Esophagus muscularis mucosa (tissue), 4 donors: ENCODE results near the gene PLCG2. TPM values are rescaled to one million over a fixed set of nuclear protein-coding genes. Genes with fewer than 3 reads are reported as not detected.

Experiments used
- DNase-seq: peaks from one replicate; pipeline ENCODE4 v3.0.0-alpha.2; 2017; ENCODE audit errors: extremely low spot score
- H3K27ac ChIP-seq, 4 donors: fragments of 200-600 bp; sonication (generic); replicated peaks in 1 of 4; 1 replicate in 3 of 4; 2 replicates in 1 of 4; pipeline ENCODE4 v1.5.1; 2016 to 2019; ENCODE audit warnings: mild to moderate bottlenecking in 1 of 4
- H3K27me3 ChIP-seq, 4 donors: fragments of 200-600 bp; sonication (generic); one replicate each; pipeline versions ENCODE4 v1.5.1 to v1.6.0; 2016 to 2019
- H3K36me3 ChIP-seq, 4 donors: fragments of 200-600 bp; sonication (generic); one replicate each; pipeline ENCODE4 v1.5.1; 2016 to 2019
- H3K4me1 ChIP-seq, 4 donors: fragments of 200-600 bp; sonication (generic); one replicate each; pipeline ENCODE4 v1.5.1; 2016 to 2019
- H3K4me3 ChIP-seq, 4 donors: fragments of 200-600 bp; sonication (generic); 1 replicate in 2 of 4; 2 replicates in 2 of 4; pipeline ENCODE4 v1.5.1; 2016 to 2019; ENCODE audit warnings: mild to moderate bottlenecking in 4 of 4, moderate library complexity in 1 of 4
- H3K9me3 ChIP-seq, 4 donors: fragments of 200-600 bp; sonication (generic); 1 replicate in 3 of 4; 2 replicates in 1 of 4; pipeline ENCODE4 v1.5.1; 2016 to 2019
- EP300 ChIP-seq: sonication (generic); formaldehyde crosslinking; IDR thresholded peaks from one replicate; pipeline ENCODE4 v1.6.1; 2017; ENCODE audit warnings: antibody characterized with exemption
- POLR2A ChIP-seq: fragments of 450-650 bp; IDR thresholded peaks from one replicate; pipeline ENCODE4 v1.6.1; 2017; ENCODE audit warnings: antibody characterized with exemption, moderate library complexity, mild to moderate bottlenecking, low read depth
- POLR2AphosphoS5 ChIP-seq, 2 donors: sonication (generic); formaldehyde crosslinking; IDR thresholded peaks; one replicate each; pipeline ENCODE4 v1.6.1; 2017; ENCODE audit warnings: antibody characterized with exemption in 2 of 2
- WGBS: methylation state at CpG from one replicate; pipeline ENCODE4 v1.1.5; 2018; 5-methylcytosine and 5-hydroxymethylcytosine counted together
- intact Hi-C: fragments of 100-400 bp; cut with DNase I; formaldehyde crosslinking; loops from one replicate; pipeline ENCODE4 v1.15.1; 2023
- total RNA-seq, 4 donors: library from RNA; depleted of rRNA; stranded (reverse); fragments of >200 nt; gene quantifications; one replicate each; pipeline versions ENCODE4 v1.1.0 to v1.2.1, GENCODE V29; 2016
- TF ChIP-seq, protein P1 (sequence below), 3 experiments: fragments of 200-600 bp in 2 of 3; fragments of 450-650 bp in 1 of 3; sonication (generic) in 2 of 3; IDR thresholded peaks; one replicate each; pipeline ENCODE4 v1.5.1; 2017 to 2019; ENCODE audit warnings: antibody characterized with exemption in 3 of 3, mild to moderate bottlenecking in 2 of 3, moderate library complexity in 1 of 3

The PLCG2 gene
- total RNA-seq, 4 donors from 2014 or later, result 7.1 to 11.3 (median 9.9) TPM

DNA sequence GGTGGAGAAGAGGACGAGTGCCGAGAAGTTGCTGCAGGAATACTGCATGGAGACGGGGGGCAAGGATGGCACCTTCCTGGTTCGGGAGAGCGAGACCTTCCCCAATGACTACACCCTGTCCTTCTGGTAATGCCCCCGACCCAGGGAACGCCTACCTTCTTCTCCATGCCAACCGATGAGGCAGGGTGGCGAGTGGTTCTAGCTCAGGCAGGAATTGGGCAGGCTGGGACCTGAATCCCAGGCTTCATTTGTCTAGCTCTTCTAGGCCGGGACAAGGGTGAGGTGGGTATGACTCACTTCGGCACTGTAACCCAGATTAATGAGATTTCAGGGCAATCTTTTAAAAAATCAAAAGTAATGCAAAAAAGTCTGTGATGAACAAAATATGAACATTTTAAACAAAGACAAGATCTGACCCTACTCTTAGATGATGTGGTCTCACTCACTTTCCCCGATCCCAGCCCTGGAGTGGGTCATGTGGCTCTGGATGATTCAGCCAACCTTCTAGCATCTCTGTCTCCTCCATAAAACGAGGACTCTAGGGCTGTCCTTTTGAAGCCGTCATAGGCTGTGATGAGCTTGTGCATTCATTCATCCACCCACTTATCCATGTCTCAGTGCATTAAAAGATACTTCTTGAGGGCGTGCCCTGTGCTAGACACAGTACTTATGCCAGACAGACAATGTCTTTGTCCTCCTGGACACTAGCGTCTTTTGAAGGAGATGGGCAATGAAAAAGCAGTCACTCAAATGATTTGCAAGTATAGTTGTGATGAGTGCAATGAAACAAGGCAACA is 129.6 kb downstream of the PLCG2 start:
- no peak overlapping the region for H3K4me3 ChIP-seq
- WGBS, result 86% methylated on average over 14 of the region's 16 CpGs
- TF ChIP-seq, protein P1, sequence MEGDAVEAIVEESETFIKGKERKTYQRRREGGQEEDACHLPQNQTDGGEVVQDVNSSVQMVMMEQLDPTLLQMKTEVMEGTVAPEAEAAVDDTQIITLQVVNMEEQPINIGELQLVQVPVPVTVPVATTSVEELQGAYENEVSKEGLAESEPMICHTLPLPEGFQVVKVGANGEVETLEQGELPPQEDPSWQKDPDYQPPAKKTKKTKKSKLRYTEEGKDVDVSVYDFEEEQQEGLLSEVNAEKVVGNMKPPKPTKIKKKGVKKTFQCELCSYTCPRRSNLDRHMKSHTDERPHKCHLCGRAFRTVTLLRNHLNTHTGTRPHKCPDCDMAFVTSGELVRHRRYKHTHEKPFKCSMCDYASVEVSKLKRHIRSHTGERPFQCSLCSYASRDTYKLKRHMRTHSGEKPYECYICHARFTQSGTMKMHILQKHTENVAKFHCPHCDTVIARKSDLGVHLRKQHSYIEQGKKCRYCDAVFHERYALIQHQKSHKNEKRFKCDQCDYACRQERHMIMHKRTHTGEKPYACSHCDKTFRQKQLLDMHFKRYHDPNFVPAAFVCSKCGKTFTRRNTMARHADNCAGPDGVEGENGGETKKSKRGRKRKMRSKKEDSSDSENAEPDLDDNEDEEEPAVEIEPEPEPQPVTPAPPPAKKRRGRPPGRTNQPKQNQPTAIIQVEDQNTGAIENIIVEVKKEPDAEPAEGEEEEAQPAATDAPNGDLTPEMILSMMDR (IDR thresholded peaks at IDR 0.05), result no peak
- TF ChIP-seq POLR2A (no peak), POLR2AphosphoS5 (IDR thresholded peaks at IDR 0.05) (no peak), EP300 (no peak)
- H3K27ac ChIP-seq, result no peak overlapping the region
- no peaks in the 10 kb centered on the region for H3K9me3 ChIP-seq
- no peaks in the 10 kb centered on the region for H3K4me1 ChIP-seq
- H3K36me3 ChIP-seq, result peaks cover 0 to 4% (median 0%) of the 10 kb centered on the region in 4 donors
- no peaks in the 10 kb centered on the region for H3K27me3 ChIP-seq
- DNase-seq, result no peak
- intact Hi-C loops, result no loop called here

GRCh38 chr16:81910366-81910885 is 131.3 kb downstream of the PLCG2 start:
- TF ChIP-seq POLR2AphosphoS5 (IDR thresholded peaks at IDR 0.05), result no peak
- TF ChIP-seq, protein P1 (IDR thresholded peaks at IDR 0.05), result no peak
- no peak for TF ChIP-seq EP300
- TF ChIP-seq POLR2A, result no peak
- no peak for DNase-seq

GRCh38 chr16:81912395-81912794 is 133.3 kb downstream of the PLCG2 start:
- no peaks in the 10 kb centered on the region for H3K9me3 ChIP-seq
- H3K27me3 ChIP-seq, result no peaks in the 10 kb centered on the region
- no peak overlapping the region for H3K4me3 ChIP-seq
- peaks cover 0 to 4% (median 0%) of the 10 kb centered on the region in 4 donors for H3K36me3 ChIP-seq
- no peak for DNase-seq
- no peak for TF ChIP-seq POLR2A
- no peak for TF ChIP-seq EP300
- TF ChIP-seq POLR2AphosphoS5 (IDR thresholded peaks at IDR 0.05), result no peak
- TF ChIP-seq, protein P1 (IDR thresholded peaks at IDR 0.05), result no peak
- intact Hi-C loops, result no loop called here
- 83% methylated on average over 14 of the region's 14 CpGs for WGBS
- H3K27ac ChIP-seq, result no peak overlapping the region
- H3K4me1 ChIP-seq, result no peaks in the 10 kb centered on the region

More at GRCh38 chr16:81910366-81910885, 131.3 kb downstream of the PLCG2 start:
- H3K4me3 ChIP-seq, result no peak overlapping the region
- intact Hi-C loops, result no loop called here
- H3K27ac ChIP-seq, result no peak overlapping the region
- whole genome bisulfite sequencing, result 94% methylated on average over 21 of the region's 28 CpGs
- H3K36me3 ChIP-seq, result peaks cover 0 to 4% (median 0%) of the 10 kb centered on the region in 4 donors
- no peaks in the 10 kb centered on the region for H3K9me3 ChIP-seq
- no peaks in the 10 kb centered on the region for H3K4me1 ChIP-seq
- H3K27me3 ChIP-seq, result no peaks in the 10 kb centered on the region

GRCh38 chr16:81913222-81913621 is 134.1 kb downstream of the PLCG2 start:
- DNase-seq, result no peak
- WGBS, result 81% methylated on average over 5 of the region's 5 CpGs
- intact Hi-C loops, result no loop called here
- TF ChIP-seq POLR2AphosphoS5 (IDR thresholded peaks at IDR 0.05) (no peak), POLR2A (no peak), EP300 (no peak)
- TF ChIP-seq, protein P1 (IDR thresholded peaks at IDR 0.05), result no peak
- Histone ChIP-seq H3K9me3 (no peaks in the 10 kb centered on the region), H3K4me1 (no peaks in the 10 kb centered on the region), H3K4me3 (no peak overlapping the region), H3K36me3 (no peaks in the 10 kb centered on the region), H3K27ac (no peak overlapping the region), H3K27me3 (no peaks in the 10 kb centered on the region)
